Type B pancreatic cell (in vitro differentiated cells): ENCODE results near the gene COL15A1. TPM values are rescaled to one million over a fixed set of nuclear protein-coding genes. Genes with fewer than 3 reads are reported as not detected.

Experiments used
- DNase-seq: peaks from one replicate; pipeline ENCODE4 v3.0.0; 2021; ENCODE audit warnings: mixed read lengths; ENCODE audit not compliant: unreplicated experiment; ENCODE audit errors: extremely low spot score
- H3K27ac Mint-ChIP-seq: 2 replicates; pipeline ENCODE4 v1.8.0; 2021; ENCODE audit warnings: mild to moderate bottlenecking, mixed read lengths
- H3K27me3 Mint-ChIP-seq: 2 replicates; pipeline ENCODE4 v1.8.0; 2021; ENCODE audit warnings: mixed read lengths
- H3K36me3 Mint-ChIP-seq: 2 replicates; pipeline ENCODE4 v1.8.0; 2021; ENCODE audit warnings: mixed read lengths
- H3K4me1 Mint-ChIP-seq: one replicate; pipeline ENCODE4 v1.8.0; 2021; ENCODE audit warnings: mixed read lengths; ENCODE audit not compliant: unreplicated experiment
- H3K4me3 Mint-ChIP-seq: 2 replicates; pipeline ENCODE4 v1.8.0; 2021; ENCODE audit warnings: mild to moderate bottlenecking, mixed read lengths
- H3K9me3 Mint-ChIP-seq: 2 replicates; pipeline ENCODE4 v1.8.0; 2021; ENCODE audit warnings: mixed read lengths
- total RNA-seq: library from RNA; stranded (reverse); gene quantifications from 2 replicates; pipeline ENCODE4 v1.2.1, GENCODE V29; 2021; ENCODE audit warnings: low replicate concordance
- TF ChIP-seq, protein P1 (sequence below): fragments of 200-600 bp; sonication (generic); conservative IDR thresholded peaks from 2 replicates; pipeline ENCODE4 v1.5.0; 2021; ENCODE audit warnings: antibody characterized with exemption, mild to moderate bottlenecking

COL15A1 gene
- total RNA-seq, 1 donor from 2014 or later: 0.68 TPM

DNA sequence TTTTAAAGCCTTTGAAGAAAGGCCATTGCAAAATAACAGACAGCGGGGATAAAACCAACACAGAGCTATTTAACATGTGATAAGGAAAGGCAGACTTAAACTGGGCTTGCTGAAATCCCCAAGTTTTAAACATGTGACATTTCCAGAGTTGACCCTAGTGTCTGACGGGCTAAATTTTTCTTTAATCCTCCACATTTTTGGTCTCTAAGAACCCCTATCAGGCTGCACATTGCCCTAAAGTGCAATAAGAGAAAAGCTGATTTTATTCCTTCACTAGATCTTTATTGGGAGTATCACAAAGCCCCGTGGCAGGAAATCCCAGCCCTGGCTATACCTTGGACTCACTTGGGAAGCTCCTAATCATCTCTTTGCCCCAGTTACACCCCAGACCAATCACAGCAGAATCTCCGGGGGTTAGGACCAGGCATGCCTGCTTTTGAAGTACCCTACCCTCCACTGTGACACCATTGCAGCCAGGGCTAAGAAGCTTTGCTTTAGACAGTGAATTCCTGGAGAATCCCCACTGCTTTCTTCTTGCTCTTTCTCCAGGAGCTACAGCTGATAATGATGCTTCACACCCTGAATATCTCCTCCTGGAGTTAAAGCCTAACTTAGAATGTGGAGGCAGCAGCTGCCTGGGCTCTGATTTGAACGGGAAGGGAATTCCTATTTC lies 20.1 kb upstream of the COL15A1 start:
- no peaks in the 10 kb centered on the region for H3K36me3 Mint-ChIP-seq
- H3K4me1 Mint-ChIP-seq: peaks cover 4% of the 10 kb centered on the region
- H3K27me3 Mint-ChIP-seq: peaks cover 6% of the 10 kb centered on the region
- TF ChIP-seq, protein P1, sequence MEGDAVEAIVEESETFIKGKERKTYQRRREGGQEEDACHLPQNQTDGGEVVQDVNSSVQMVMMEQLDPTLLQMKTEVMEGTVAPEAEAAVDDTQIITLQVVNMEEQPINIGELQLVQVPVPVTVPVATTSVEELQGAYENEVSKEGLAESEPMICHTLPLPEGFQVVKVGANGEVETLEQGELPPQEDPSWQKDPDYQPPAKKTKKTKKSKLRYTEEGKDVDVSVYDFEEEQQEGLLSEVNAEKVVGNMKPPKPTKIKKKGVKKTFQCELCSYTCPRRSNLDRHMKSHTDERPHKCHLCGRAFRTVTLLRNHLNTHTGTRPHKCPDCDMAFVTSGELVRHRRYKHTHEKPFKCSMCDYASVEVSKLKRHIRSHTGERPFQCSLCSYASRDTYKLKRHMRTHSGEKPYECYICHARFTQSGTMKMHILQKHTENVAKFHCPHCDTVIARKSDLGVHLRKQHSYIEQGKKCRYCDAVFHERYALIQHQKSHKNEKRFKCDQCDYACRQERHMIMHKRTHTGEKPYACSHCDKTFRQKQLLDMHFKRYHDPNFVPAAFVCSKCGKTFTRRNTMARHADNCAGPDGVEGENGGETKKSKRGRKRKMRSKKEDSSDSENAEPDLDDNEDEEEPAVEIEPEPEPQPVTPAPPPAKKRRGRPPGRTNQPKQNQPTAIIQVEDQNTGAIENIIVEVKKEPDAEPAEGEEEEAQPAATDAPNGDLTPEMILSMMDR: no peak
- no peak for DNase-seq
- no peak overlapping the region for H3K27ac Mint-ChIP-seq
- no peaks in the 10 kb centered on the region for H3K9me3 Mint-ChIP-seq
- no peak overlapping the region for H3K4me3 Mint-ChIP-seq

- peaks cover 4% of the 10 kb centered on the region for H3K4me1 Mint-ChIP-seq
- no peak overlapping the region for H3K27ac Mint-ChIP-seq
- no peaks in the 10 kb centered on the region for H3K36me3 Mint-ChIP-seq
- TF ChIP-seq, protein P1: no peak
- H3K4me3 Mint-ChIP-seq: no peak overlapping the region
- peaks cover 6% of the 10 kb centered on the region for H3K27me3 Mint-ChIP-seq
- DNase-seq: no peak
- H3K9me3 Mint-ChIP-seq: no peaks in the 10 kb centered on the region
These were observed 18.5 kb upstream of the COL15A1 start for GRCh38 chr9:98924946-98925820.

DNA sequence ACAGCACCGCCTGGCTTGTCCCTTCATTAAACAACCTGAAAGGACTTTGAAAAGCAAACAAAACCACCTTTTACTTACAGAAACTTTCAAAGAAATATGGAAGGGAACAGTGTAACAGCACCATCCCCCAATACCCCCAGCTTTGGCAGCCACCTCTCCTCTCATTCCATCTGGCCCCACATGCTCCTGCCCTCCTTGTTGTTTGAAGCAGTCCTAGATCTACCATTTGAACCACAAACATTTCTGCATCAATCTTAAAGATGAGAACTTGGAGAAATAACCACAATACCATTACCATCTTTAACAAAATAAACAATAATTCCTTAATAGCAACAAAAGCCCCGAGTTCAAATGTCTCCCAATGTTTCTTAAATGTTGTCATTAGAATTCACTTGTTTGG lies 17.8 kb upstream of the COL15A1 start:
- TF ChIP-seq, protein P1: no peak
- Mint-ChIP-seq H3K4me1 (peaks cover 4% of the 10 kb centered on the region), H3K4me3 (no peak overlapping the region), H3K9me3 (no peaks in the 10 kb centered on the region), H3K36me3 (no peaks in the 10 kb centered on the region), H3K27ac (no peak overlapping the region), H3K27me3 (peaks cover 6% of the 10 kb centered on the region)
- DNase-seq: no peak

DNA sequence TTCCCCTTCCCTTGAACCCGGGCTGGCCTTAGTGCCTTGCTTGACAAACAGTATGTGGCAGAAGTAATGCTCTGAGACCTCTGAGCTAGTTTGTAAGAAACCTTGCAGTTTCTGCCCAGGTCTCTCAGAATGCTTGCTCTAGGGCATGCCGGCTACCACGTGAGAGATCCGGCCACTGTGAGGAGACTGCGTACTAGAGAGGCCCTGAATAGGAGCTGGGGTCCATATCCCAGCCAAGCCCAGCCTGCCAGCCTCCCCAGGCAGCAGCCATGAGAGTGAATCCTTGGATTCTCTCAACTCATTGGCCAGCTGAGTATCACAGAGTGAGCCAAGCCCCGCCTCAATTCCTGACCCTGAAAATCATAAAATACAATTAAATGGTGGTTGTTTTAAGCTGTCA lies 16.0 kb upstream of the COL15A1 start:
- no peak overlapping the region for H3K27ac Mint-ChIP-seq
- TF ChIP-seq, protein P1: no peak
- H3K36me3 Mint-ChIP-seq: no peaks in the 10 kb centered on the region
- H3K27me3 Mint-ChIP-seq: peaks cover 6% of the 10 kb centered on the region
- H3K4me1 Mint-ChIP-seq: peaks cover 4% of the 10 kb centered on the region
- no peaks in the 10 kb centered on the region for H3K9me3 Mint-ChIP-seq
- no peak overlapping the region for H3K4me3 Mint-ChIP-seq
- DNase-seq: no peak

DNA sequence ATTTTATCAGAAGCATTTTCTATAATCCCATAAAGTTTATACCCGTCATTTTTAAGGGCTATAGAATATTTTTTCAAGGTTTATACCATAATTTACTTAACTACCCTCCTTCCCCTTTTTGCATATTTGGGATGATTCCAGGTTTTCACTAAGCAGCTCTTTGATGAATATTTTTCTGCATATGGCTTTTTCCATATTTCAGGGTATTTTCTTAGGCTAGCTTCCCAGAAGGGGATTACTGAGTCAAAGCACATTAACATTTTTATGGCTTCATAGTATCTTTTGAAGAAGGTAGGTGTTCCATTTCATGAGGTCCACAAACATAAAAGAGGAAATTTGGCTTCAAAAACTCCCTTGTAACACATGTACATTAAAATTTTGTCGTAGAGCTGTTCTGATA lies 14.6 kb upstream of the COL15A1 start:
- DNase-seq: no peak
- Mint-ChIP-seq H3K4me1 (peaks cover under 1% of the 10 kb centered on the region), H3K4me3 (no peak overlapping the region), H3K36me3 (no peaks in the 10 kb centered on the region), H3K9me3 (no peaks in the 10 kb centered on the region), H3K27me3 (peaks cover 3% of the 10 kb centered on the region), H3K27ac (no peak overlapping the region)
- TF ChIP-seq, protein P1: no peak
